Effector memory CD4-positive, alpha-beta T cell (primary cell): ENCODE measurements around the gene ZBTB22.

ENCODE experiments used
- DNase-seq, 3 donors: peaks; one replicate each; pipeline ENCODE4 v3.0.0-alpha.2; 2020
- H3K27ac ChIP-seq: 2 replicates; pipeline ENCODE4 v1.7.0; 2013; ENCODE audit warnings: mild to moderate bottlenecking, low read length, moderate library complexity; ENCODE audit not compliant: insufficient read depth, poor library complexity, severe bottlenecking
- H3K27me3 ChIP-seq: replicated peaks from 2 replicates; pipeline ENCODE4 v1.7.0; 2013; ENCODE audit warnings: mild to moderate bottlenecking, low read length; ENCODE audit not compliant: insufficient read depth, control insufficient read depth, poor library complexity, severe bottlenecking
- H3K36me3 ChIP-seq: 2 replicates; pipeline ENCODE4 v1.7.0; 2013; ENCODE audit warnings: mild to moderate bottlenecking, low read length, moderate library complexity; ENCODE audit not compliant: control insufficient read depth, insufficient read depth
- H3K4me1 ChIP-seq: 2 replicates; pipeline ENCODE4 v1.7.0; 2013; ENCODE audit warnings: low read length, mild to moderate bottlenecking; ENCODE audit not compliant: control insufficient read depth, insufficient read depth, poor library complexity, severe bottlenecking
- H3K4me3 ChIP-seq: 2 replicates; pipeline ENCODE4 v1.7.0; 2013; ENCODE audit warnings: low read length, low read depth, mild to moderate bottlenecking; ENCODE audit not compliant: insufficient read depth, poor library complexity, severe bottlenecking
- H3K9me3 ChIP-seq: 2 replicates; pipeline ENCODE4 v1.7.0; 2013; ENCODE audit warnings: mild to moderate bottlenecking, low read length, moderate library complexity; ENCODE audit not compliant: control insufficient read depth

The ZBTB22 gene

GRCh38 chr6:33273129-33273923 is 44.2 kb downstream of the ZBTB22 start:
- Histone ChIP-seq H3K4me3 (peak overlapping the region; percentile 79), H3K9me3 (no peaks in the 10 kb centered on the region), H3K36me3 (peaks cover 23% of the 10 kb centered on the region), H3K27me3 (no peaks in the 10 kb centered on the region), H3K4me1 (peaks cover 49% of the 10 kb centered on the region), H3K27ac (peak overlapping the region; percentile 93)
- no peak for DNase-seq

- peaks cover 32% of the 10 kb centered on the region for H3K36me3 ChIP-seq
- no peaks in the 10 kb centered on the region for H3K9me3 ChIP-seq
- peaks cover 41% of the 10 kb centered on the region for H3K4me1 ChIP-seq
- H3K27ac ChIP-seq, result peak overlapping the region; percentile 93
- peak overlapping the region; percentile 79 for H3K4me3 ChIP-seq
- no peak for DNase-seq
- H3K27me3 ChIP-seq, result no peaks in the 10 kb centered on the region
Observed at GRCh38 chr6:33272275-33273128, 45.0 kb downstream of the ZBTB22 start.

GRCh38 chr6:33271468-33272274 is 45.9 kb downstream of the ZBTB22 start, which contains the start of the genes RPS18 and VPS52:
TSS of gene RPS18 (plus strand) at chr6:33272075. CDS start at chr6:33272120, 45 bp downstream.
TSS of gene VPS52 (minus strand) at chr6:33271876. CDS start at chr6:33271675, 201 bp downstream.
- Histone ChIP-seq H3K4me3 (peak within 1 kb of the TSS; percentile 79), H3K27me3 (no peaks in the 10 kb centered on the region), H3K9me3 (no peaks in the 10 kb centered on the region), H3K36me3 (peaks cover 40% of the 10 kb centered on the region), H3K4me1 (peaks cover 34% of the 10 kb centered on the region), H3K27ac (peak within 1 kb of the TSS; percentile 93)
- DNase-seq, result peak; percentile 85 to 92 (median 89)

- H3K9me3 ChIP-seq, result no peaks in the 10 kb centered on the region
- H3K27me3 ChIP-seq, result no peaks in the 10 kb centered on the region
- no peak for DNase-seq
- peak overlapping the region; percentile 93 for H3K27ac ChIP-seq
- H3K4me3 ChIP-seq, result peak overlapping the region; percentile 79
- peaks cover 45% of the 10 kb centered on the region for H3K36me3 ChIP-seq
- H3K4me1 ChIP-seq, result peaks cover 29% of the 10 kb centered on the region
Observed at GRCh38 chr6:33271117-33271467, 46.5 kb downstream of the ZBTB22 start.
